NCI-H1105 (cell line): ENCODE data around the gene RARA.
A peak's percentile ranks its signal among the peaks of the same experiment; 100 is the strongest.

Experiments used
- DNase-seq: peaks from one replicate; lab custom pipeline; 2025; lab: John Stamatoyannopoulos, UW

RARA gene

DNA sequence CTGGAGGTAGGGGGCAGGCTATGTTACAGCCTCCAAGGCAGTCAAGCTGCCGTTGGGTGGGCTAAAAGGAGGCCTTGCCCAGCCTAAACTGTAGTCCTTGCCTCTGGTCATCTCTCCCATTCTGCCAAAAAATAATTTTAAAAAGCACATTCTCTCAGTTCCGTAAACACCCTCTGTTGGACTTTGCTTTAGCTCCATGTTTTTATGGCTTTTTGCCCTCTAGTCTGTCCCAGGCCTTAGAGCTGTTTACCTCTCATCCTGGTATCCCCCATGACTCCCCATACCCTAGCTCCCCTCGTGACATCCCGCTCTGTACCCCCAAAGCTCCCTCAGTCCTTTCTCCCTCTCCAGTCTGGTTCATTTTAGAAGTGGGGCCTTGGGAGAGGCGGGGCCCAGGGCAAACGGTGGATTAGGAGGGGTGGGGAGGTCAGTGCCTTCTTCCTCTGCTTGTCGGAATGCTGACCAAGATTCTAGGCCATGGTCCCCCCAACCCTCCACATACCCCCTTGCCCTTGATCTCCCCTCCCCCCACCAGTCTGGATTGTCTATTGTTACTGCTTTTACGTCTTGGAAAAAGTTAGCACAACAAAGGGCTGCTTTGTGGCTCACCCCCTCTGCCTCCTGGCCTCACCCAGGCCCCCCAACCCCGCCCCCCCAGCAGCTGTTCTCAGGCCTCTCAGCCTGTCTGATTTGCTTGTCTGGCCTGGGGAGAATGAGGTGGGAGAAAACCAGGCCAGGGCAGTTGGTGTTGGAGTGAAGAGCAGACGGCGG, 37.2 kb downstream of the RARA start:
- DNase-seq: no peak

DNA sequence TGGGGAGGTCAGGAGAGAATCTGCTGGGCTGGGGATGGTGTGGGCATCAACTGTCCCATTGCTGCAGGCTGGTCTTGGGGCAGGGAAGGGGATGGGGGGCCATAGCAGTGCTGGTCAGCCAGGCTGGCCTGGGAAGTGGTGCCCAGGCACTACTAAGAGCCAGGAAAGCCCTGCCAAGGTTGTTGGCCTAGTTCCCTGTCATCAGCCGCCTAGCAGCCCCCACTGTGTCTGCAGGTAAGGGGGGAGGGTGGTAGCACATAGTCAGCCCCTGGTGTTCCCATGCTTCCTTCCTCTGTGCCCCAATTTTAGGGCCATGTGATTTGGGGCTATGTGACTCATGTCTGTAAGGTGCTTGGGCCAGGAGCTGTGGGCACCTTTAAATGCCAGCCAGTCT, 37.8 kb downstream of the RARA start:
- no peak for DNase-seq

DNA sequence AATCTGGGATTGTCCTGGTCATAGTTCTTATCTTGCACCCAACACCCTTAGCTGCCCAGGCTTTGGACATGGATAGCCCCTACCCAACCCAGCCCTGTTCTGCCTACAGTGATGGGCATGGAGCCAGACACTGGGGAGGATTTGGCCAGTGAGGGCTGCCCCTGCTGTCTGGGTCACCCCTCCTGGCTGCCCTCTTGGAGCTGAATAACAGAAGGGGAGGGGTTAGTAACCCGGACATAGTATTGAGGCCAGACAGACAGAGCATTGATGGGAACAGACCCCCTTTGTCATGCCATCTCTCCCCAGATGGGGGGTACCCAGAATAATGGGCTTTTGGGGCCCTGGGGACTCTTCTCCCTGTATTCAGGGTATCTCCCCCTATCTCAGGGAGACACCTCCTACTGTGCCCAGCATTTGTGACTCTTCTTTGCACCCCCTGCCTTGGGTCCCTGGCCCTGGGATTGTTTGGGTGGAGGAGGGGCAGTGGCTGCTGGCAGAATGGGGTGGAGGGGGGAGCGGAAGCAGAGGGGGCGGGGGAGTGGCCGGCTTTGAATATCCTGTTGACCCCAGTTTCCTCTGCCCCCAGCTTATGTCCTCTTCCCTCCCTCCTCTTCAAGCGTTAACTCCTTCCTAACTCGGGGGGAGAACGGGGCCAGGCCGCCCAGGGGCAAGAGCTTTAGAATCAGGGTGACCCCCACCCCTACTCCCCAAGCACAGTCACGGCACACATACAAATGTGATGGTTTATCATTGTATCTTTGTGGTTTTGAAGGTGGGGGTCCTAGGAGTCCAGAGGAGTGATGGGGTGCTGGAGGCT, 38.5 kb downstream of the RARA start:
- DNase-seq: no peak

DNA sequence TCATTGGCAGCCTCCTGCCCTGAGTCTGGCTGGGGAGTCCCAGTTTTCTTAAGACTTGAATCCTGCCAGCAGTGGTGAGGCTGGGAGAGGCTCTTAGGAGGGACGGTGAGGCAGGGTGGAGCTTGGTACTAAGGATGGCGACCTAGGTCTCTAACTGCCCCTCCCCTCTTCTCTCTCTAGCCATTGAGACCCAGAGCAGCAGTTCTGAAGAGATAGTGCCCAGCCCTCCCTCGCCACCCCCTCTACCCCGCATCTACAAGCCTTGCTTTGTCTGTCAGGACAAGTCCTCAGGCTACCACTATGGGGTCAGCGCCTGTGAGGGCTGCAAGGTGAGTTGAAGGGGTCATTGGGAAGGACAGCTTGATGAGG, 39.1 kb downstream of the RARA start:
- DNase-seq: no peak

- DNase-seq: peak; percentile 68
Measured at GRCh38 chr17:40348562-40349476, 39.8 kb downstream of the RARA start.

GRCh38 chr17:40349477-40349894, 40.5 kb downstream of the RARA start:
- DNase-seq: no peak

DNA sequence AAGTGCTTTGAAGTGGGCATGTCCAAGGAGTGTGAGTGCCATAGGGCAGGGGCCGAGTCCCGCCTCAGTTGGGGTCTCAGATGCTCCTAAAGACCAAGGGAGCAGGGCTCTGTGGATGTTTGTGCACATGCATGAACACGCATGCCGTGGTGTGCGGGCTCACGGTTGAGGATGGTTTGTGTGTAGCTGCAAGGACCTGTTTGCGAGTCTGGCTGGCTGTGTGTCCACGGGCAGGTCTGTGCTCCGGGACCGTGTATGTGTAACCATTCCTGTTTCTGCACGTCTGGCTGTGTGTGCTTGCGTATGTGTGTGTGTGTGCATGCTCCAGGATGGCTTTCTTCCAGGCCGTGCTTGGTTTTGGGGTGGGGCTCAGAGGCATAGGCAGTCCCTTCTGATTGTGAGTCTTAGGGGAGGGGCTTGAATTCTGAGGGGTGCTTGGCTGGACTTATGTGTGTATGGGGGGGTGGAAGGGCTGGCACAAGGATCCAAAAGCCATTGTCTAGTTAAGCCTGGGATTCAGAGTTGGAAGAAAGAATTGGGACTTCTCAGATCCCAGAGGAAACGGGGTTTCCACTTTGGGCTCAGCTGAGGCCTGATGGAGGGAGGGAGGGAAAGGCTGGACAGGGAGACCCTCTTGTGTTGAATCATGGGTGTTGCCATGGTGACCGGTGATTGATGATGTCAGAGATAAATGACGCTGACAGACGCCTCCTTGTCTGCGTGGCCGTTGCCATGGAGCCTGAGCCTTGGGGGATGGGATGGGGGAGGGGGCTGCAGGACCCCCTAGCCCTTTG, 41.1 kb downstream of the RARA start:
- peak; percentile 28 for DNase-seq

GRCh38 chr17:40350689-40351358, 41.8 kb downstream of the RARA start:
- peak; percentile 57 for DNase-seq

GRCh38 chr17:40351359-40352236, 42.6 kb downstream of the RARA start:
- DNase-seq: peak; percentile 57

DNA sequence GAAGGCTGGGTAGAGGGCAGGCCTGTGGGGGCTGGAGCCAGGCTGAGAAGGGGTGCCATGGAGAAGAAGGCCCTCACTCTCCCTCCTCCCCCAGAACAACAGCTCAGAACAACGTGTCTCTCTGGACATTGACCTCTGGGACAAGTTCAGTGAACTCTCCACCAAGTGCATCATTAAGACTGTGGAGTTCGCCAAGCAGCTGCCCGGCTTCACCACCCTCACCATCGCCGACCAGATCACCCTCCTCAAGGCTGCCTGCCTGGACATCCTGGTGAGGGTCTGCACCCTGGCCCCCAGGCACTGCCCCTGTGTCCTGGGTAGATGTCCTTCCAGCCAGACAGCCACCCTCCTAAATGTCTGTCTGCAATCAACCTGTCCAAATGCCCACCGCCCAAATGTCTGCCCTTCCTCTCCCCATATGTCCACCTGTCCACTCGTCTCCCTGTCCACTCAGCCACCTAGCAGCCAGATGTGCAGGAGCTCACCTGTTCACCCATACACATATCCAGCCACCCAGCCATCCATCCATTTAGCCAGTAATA, 43.3 kb downstream of the RARA start:
- no peak for DNase-seq

- DNase-seq: no peak
Measured at GRCh38 chr17:40352779-40353394, 43.9 kb downstream of the RARA start.

- DNase-seq: no peak
Measured at GRCh38 chr17:40354221-40355122, 45.5 kb downstream of the RARA start.

GRCh38 chr17:40355123-40355803, 46.3 kb downstream of the RARA start:
- peak; percentile 31 for DNase-seq

GRCh38 chr17:40355804-40356758, 47.1 kb downstream of the RARA start:
- DNase-seq: no peak

- DNase-seq: no peak
Measured at GRCh38 chr17:40356990-40357881, 48.3 kb downstream of the RARA start.
